Activated T-cell treated with anti-CD3 and anti-CD28 coated beads for 24 hours (primary cell): ENCODE results near the gene IFNW1.

Experiments
- DNase-seq: peaks from one replicate; pipeline ENCODE4 v3.0.0-alpha.2; 2020; ENCODE audit warnings: low read depth

IFNW1 gene

GRCh38 chr9:21110708-21111576 is 30.7 kb downstream of the IFNW1 start:
- no peak for DNase-seq

GRCh38 chr9:21104787-21105186 is 36.8 kb downstream of the IFNW1 start:
- no peak for DNase-seq

GRCh38 chr9:21102305-21102704 is 39.3 kb downstream of the IFNW1 start:
- no peak for DNase-seq

GRCh38 chr9:21097817-21098216 is 43.8 kb downstream of the IFNW1 start:
- DNase-seq: no peak

- DNase-seq: no peak
These were observed 44.8 kb downstream of the IFNW1 start for GRCh38 chr9:21096901-21097255.

GRCh38 chr9:21096172-21096900 is 45.3 kb downstream of the IFNW1 start:
- peak; percentile 20 for DNase-seq

- no peak for DNase-seq
These were observed 46.1 kb downstream of the IFNW1 start for GRCh38 chr9:21095561-21095960.
